Measurements from ENCODE around the gene PDE4B. TPM values are rescaled to one million over a fixed set of nuclear protein-coding genes. Genes with fewer than 3 reads are reported as not detected.
A peak's percentile ranks its signal among the peaks of the same experiment; 100 is the strongest.

Gene PDE4B
- total RNA-seq, 1 experiment from 2014 or later: 5.5 TPM

- H3K27me3 ChIP-seq (ENCODE audit: low read length): no peaks in the 10 kb centered on the region
- H2AFZ ChIP-seq (ENCODE audit: low read length): peak overlapping the region; percentile 78; the same call in 1 of the 2 replicates
- H3K9me3 ChIP-seq (ENCODE audit: low read length): no peaks in the 10 kb centered on the region
- H3K4me2 ChIP-seq (ENCODE audit: low read depth, low read length, poor library complexity, severe bottlenecking): no peak overlapping the region
- no peaks in the 10 kb centered on the region for H3K79me2 ChIP-seq (ENCODE audit: low read length)
- no peaks in the 10 kb centered on the region for H3K36me3 ChIP-seq (ENCODE audit: insufficient read depth, low read length)
- no peak overlapping the region for H3K9ac ChIP-seq (ENCODE audit: low read length)
- DNase-seq: no peak
- H3K4me3 ChIP-seq (ENCODE audit: low read length): no peak overlapping the region
- no peak overlapping the region for H3K27ac ChIP-seq (ENCODE audit: low read length)
- peaks cover 53% of the 10 kb centered on the region for H3K4me1 ChIP-seq (ENCODE audit: low read length)
- H4K20me1 ChIP-seq (ENCODE audit: insufficient read depth, low read depth, low read length): no peaks in the 10 kb centered on the region
- no peaks in the 10 kb centered on the region for H3K9me2 ChIP-seq (replicated peaks; ENCODE audit: insufficient read depth, low read length)
Measured at GRCh38 chr1:66281808-66282207, 489.1 kb downstream of the PDE4B start.

- H2AFZ ChIP-seq (ENCODE audit: low read length): peak overlapping the region; percentile 78
Measured at GRCh38 chr1:66282343-66282852, 489.7 kb downstream of the PDE4B start.

GRCh38 chr1:66282891-66283621 is 490.4 kb downstream of the PDE4B start:
- H2AFZ ChIP-seq (ENCODE audit: low read length): peak overlapping the region; percentile 78; the same call in 1 of the 2 replicates
- H3K4me2 ChIP-seq (ENCODE audit: low read depth, low read length, poor library complexity, severe bottlenecking): peak overlapping the region; percentile 31
- no peaks in the 10 kb centered on the region for H3K9me3 ChIP-seq (ENCODE audit: low read length)
- H3K79me2 ChIP-seq (ENCODE audit: low read length): no peaks in the 10 kb centered on the region
- H3K9ac ChIP-seq (ENCODE audit: low read length): no peak overlapping the region
- no peaks in the 10 kb centered on the region for H3K27me3 ChIP-seq (ENCODE audit: low read length)
- H3K9me2 ChIP-seq (replicated peaks; ENCODE audit: insufficient read depth, low read length): no peaks in the 10 kb centered on the region
- no peaks in the 10 kb centered on the region for H4K20me1 ChIP-seq (ENCODE audit: insufficient read depth, low read depth, low read length)
- no peaks in the 10 kb centered on the region for H3K36me3 ChIP-seq (ENCODE audit: insufficient read depth, low read length)
- H3K27ac ChIP-seq (ENCODE audit: low read length): peak overlapping the region; percentile 55
- H3K4me1 ChIP-seq (ENCODE audit: low read length): peaks cover 54% of the 10 kb centered on the region
- no peak for DNase-seq
- H3K4me3 ChIP-seq (ENCODE audit: low read length): no peak overlapping the region

More at GRCh38 chr1:66282343-66282852, 489.7 kb downstream of the PDE4B start:
- peak overlapping the region; percentile 55 for H3K27ac ChIP-seq (ENCODE audit: low read length)
- H3K36me3 ChIP-seq (ENCODE audit: insufficient read depth, low read length): no peaks in the 10 kb centered on the region
- no peak overlapping the region for H3K4me3 ChIP-seq (ENCODE audit: low read length)
- H3K27me3 ChIP-seq (ENCODE audit: low read length): no peaks in the 10 kb centered on the region
- peak; percentile 65 for DNase-seq
- H3K79me2 ChIP-seq (ENCODE audit: low read length): no peaks in the 10 kb centered on the region
- no peaks in the 10 kb centered on the region for H3K9me3 ChIP-seq (ENCODE audit: low read length)
- no peaks in the 10 kb centered on the region for H3K9me2 ChIP-seq (replicated peaks; ENCODE audit: insufficient read depth, low read length)
- no peaks in the 10 kb centered on the region for H4K20me1 ChIP-seq (ENCODE audit: insufficient read depth, low read depth, low read length)
- peak overlapping the region; percentile 31 for H3K4me2 ChIP-seq (ENCODE audit: low read depth, low read length, poor library complexity, severe bottlenecking)
- H3K4me1 ChIP-seq (ENCODE audit: low read length): peaks cover 59% of the 10 kb centered on the region
- no peak overlapping the region for H3K9ac ChIP-seq (ENCODE audit: low read length)

GRCh38 chr1:66283622-66284041 is 490.9 kb downstream of the PDE4B start:
- H3K27me3 ChIP-seq (ENCODE audit: low read length): no peaks in the 10 kb centered on the region
- no peaks in the 10 kb centered on the region for H3K9me2 ChIP-seq (replicated peaks; ENCODE audit: insufficient read depth, low read length)
- no peaks in the 10 kb centered on the region for H3K9me3 ChIP-seq (ENCODE audit: low read length)
- peaks cover 49% of the 10 kb centered on the region for H3K4me1 ChIP-seq (ENCODE audit: low read length)
- H3K4me2 ChIP-seq (ENCODE audit: low read depth, low read length, poor library complexity, severe bottlenecking): no peak overlapping the region
- H3K9ac ChIP-seq (ENCODE audit: low read length): no peak overlapping the region
- no peak overlapping the region for H3K27ac ChIP-seq (ENCODE audit: low read length)
- peak overlapping the region; percentile 11; the same call in 1 of the 2 replicates for H2AFZ ChIP-seq (ENCODE audit: low read length)
- no peaks in the 10 kb centered on the region for H3K36me3 ChIP-seq (ENCODE audit: insufficient read depth, low read length)
- H3K4me3 ChIP-seq (ENCODE audit: low read length): no peak overlapping the region
- no peaks in the 10 kb centered on the region for H3K79me2 ChIP-seq (ENCODE audit: low read length)
- no peak for DNase-seq
- no peaks in the 10 kb centered on the region for H4K20me1 ChIP-seq (ENCODE audit: insufficient read depth, low read depth, low read length)

- no peak for DNase-seq
- Histone ChIP-seq H2AFZ (ENCODE audit: low read length) (no peak overlapping the region), H3K9me2 (replicated peaks; ENCODE audit: insufficient read depth, low read length) (no peaks in the 10 kb centered on the region), H3K36me3 (ENCODE audit: insufficient read depth, low read length) (no peaks in the 10 kb centered on the region), H3K4me3 (ENCODE audit: low read length) (no peak overlapping the region), H3K27ac (ENCODE audit: low read length) (no peak overlapping the region), H3K9ac (ENCODE audit: low read length) (no peak overlapping the region), H3K4me1 (ENCODE audit: low read length) (peaks cover 40% of the 10 kb centered on the region), H4K20me1 (ENCODE audit: insufficient read depth, low read depth, low read length) (no peaks in the 10 kb centered on the region), H3K9me3 (ENCODE audit: low read length) (no peaks in the 10 kb centered on the region), H3K4me2 (ENCODE audit: low read depth, low read length, poor library complexity, severe bottlenecking) (no peak overlapping the region), H3K79me2 (ENCODE audit: low read length) (no peaks in the 10 kb centered on the region), H3K27me3 (ENCODE audit: low read length) (no peaks in the 10 kb centered on the region)
Measured at GRCh38 chr1:66284746-66285145, 492.1 kb downstream of the PDE4B start.

- H3K9me2 ChIP-seq (replicated peaks; ENCODE audit: insufficient read depth, low read length): no peaks in the 10 kb centered on the region
- no peaks in the 10 kb centered on the region for H3K9me3 ChIP-seq (ENCODE audit: low read length)
- no peaks in the 10 kb centered on the region for H3K27me3 ChIP-seq (ENCODE audit: low read length)
- peaks cover 40% of the 10 kb centered on the region for H3K4me1 ChIP-seq (ENCODE audit: low read length)
- no peaks in the 10 kb centered on the region for H3K36me3 ChIP-seq (ENCODE audit: insufficient read depth, low read length)
- DNase-seq: no peak
- no peak overlapping the region; the same call in 1 of the 2 replicates for H2AFZ ChIP-seq (ENCODE audit: low read length)
- no peaks in the 10 kb centered on the region for H3K79me2 ChIP-seq (ENCODE audit: low read length)
- no peak overlapping the region for H3K4me3 ChIP-seq (ENCODE audit: low read length)
- H3K4me2 ChIP-seq (ENCODE audit: low read depth, low read length, poor library complexity, severe bottlenecking): no peak overlapping the region
- H3K27ac ChIP-seq (ENCODE audit: low read length): peak overlapping the region; percentile 64; the same call in 1 of the 2 replicates
- no peak overlapping the region for H3K9ac ChIP-seq (ENCODE audit: low read length)
- no peaks in the 10 kb centered on the region for H4K20me1 ChIP-seq (ENCODE audit: insufficient read depth, low read depth, low read length)
Measured at GRCh38 chr1:66285618-66286270, 493.0 kb downstream of the PDE4B start.

- no peaks in the 10 kb centered on the region for H3K36me3 ChIP-seq (ENCODE audit: insufficient read depth, low read length)
- H3K79me2 ChIP-seq (ENCODE audit: low read length): no peaks in the 10 kb centered on the region
- peak overlapping the region; percentile 5; the same call in 1 of the 2 replicates for H3K4me3 ChIP-seq (ENCODE audit: low read length)
- H4K20me1 ChIP-seq (ENCODE audit: insufficient read depth, low read depth, low read length): no peaks in the 10 kb centered on the region
- H3K9me3 ChIP-seq (ENCODE audit: low read length): no peaks in the 10 kb centered on the region
- H2AFZ ChIP-seq (ENCODE audit: low read length): no peak overlapping the region; the same call in 1 of the 2 replicates
- peaks cover 40% of the 10 kb centered on the region for H3K4me1 ChIP-seq (ENCODE audit: low read length)
- no peaks in the 10 kb centered on the region for H3K27me3 ChIP-seq (ENCODE audit: low read length)
- peak overlapping the region; percentile 52 for H3K4me2 ChIP-seq (ENCODE audit: low read depth, low read length, poor library complexity, severe bottlenecking)
- no peak for DNase-seq
- no peaks in the 10 kb centered on the region for H3K9me2 ChIP-seq (replicated peaks; ENCODE audit: insufficient read depth, low read length)
- peak overlapping the region; percentile 40 for H3K9ac ChIP-seq (ENCODE audit: low read length)
- peak overlapping the region; percentile 64 for H3K27ac ChIP-seq (ENCODE audit: low read length)
Measured at GRCh38 chr1:66286307-66286706, 493.6 kb downstream of the PDE4B start.

- no peak overlapping the region for H3K9ac ChIP-seq (ENCODE audit: low read length)
- no peaks in the 10 kb centered on the region for H3K9me3 ChIP-seq (ENCODE audit: low read length)
- no peaks in the 10 kb centered on the region for H3K9me2 ChIP-seq (replicated peaks; ENCODE audit: insufficient read depth, low read length)
- H2AFZ ChIP-seq (ENCODE audit: low read length): no peak overlapping the region
- H3K79me2 ChIP-seq (ENCODE audit: low read length): no peaks in the 10 kb centered on the region
- H3K4me3 ChIP-seq (ENCODE audit: low read length): no peak overlapping the region
- no peaks in the 10 kb centered on the region for H4K20me1 ChIP-seq (ENCODE audit: insufficient read depth, low read depth, low read length)
- H3K36me3 ChIP-seq (ENCODE audit: insufficient read depth, low read length): no peaks in the 10 kb centered on the region
- no peak for DNase-seq
- H3K27ac ChIP-seq (ENCODE audit: low read length): no peak overlapping the region
- no peak overlapping the region for H3K4me2 ChIP-seq (ENCODE audit: low read depth, low read length, poor library complexity, severe bottlenecking)
- peaks cover 25% of the 10 kb centered on the region for H3K4me1 ChIP-seq (ENCODE audit: low read length)
- no peaks in the 10 kb centered on the region for H3K27me3 ChIP-seq (ENCODE audit: low read length)
Measured at GRCh38 chr1:66288048-66288447, 495.4 kb downstream of the PDE4B start.
